COLO668 (cell line): ENCODE measurements around the gene EPDR1.

Experiments
- DNase-seq: peaks from one replicate; lab custom pipeline; 2025; ENCODE audit not compliant: unreplicated experiment; lab: John Stamatoyannopoulos, UW

The EPDR1 gene

GRCh38 chr7:37973915-37974314 lies 53.5 kb downstream of the EPDR1 start:
- DNase-seq: no peak

- no peak for DNase-seq
These were observed 54.3 kb downstream of the EPDR1 start for GRCh38 chr7:37974711-37975110.

- DNase-seq: no peak
These were observed 56.8 kb downstream of the EPDR1 start for GRCh38 chr7:37977243-37977642.

- no peak for DNase-seq
These were observed 61.2 kb downstream of the EPDR1 start for GRCh38 chr7:37981664-37982063.

GRCh38 chr7:37982423-37982822 lies 62.0 kb downstream of the EPDR1 start:
- DNase-seq: no peak

- DNase-seq: no peak
These were observed 64.4 kb downstream of the EPDR1 start for GRCh38 chr7:37984750-37985390.

GRCh38 chr7:37986908-37987330 lies 66.5 kb downstream of the EPDR1 start:
- DNase-seq: no peak

- no peak for DNase-seq
These were observed 67.3 kb downstream of the EPDR1 start for GRCh38 chr7:37987732-37988131.

- no peak for DNase-seq
These were observed 68.5 kb downstream of the EPDR1 start for GRCh38 chr7:37988721-37989650.

- no peak for DNase-seq
These were observed 69.9 kb downstream of the EPDR1 start for GRCh38 chr7:37990337-37990736.

- DNase-seq: no peak
These were observed 72.6 kb downstream of the EPDR1 start for GRCh38 chr7:37993060-37993501.

GRCh38 chr7:37999673-38000072 lies 79.2 kb downstream of the EPDR1 start:
- DNase-seq: no peak

- no peak for DNase-seq
These were observed 79.8 kb downstream of the EPDR1 start for GRCh38 chr7:38000272-38000671.
